ENCODE data around the gene PIGU. TPM values are rescaled to one million over a fixed set of nuclear protein-coding genes. Genes with fewer than 3 reads are reported as not detected.
A peak's percentile ranks its signal among the peaks of the same experiment; 100 is the strongest.

The PIGU gene
- total RNA-seq, 1 donor, result 13.0 TPM

DNA sequence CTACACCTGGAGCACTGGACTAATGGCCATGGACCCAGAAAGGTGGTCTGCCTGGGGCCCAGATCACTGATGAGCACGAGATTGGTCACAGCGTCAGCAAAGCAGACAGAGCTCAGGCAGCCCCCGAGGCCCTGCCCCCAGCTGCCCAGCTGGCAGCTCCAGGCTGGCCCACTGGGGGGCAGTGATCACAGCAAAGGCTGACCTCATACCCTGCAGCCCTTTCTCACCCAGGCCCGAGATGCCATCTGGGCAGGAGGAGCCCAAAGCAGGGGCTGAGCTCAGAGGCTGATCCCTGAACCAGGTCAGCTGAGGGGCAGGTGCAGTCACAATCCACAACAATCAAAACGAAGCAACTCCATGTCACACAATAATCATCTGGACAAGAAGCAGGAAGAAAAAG lies 114.3 kb downstream of the PIGU start:
- no peak overlapping the region for H3K4me3 ChIP-seq (ENCODE audit: low read depth, low read length)
- TF ChIP-seq, protein P1, sequence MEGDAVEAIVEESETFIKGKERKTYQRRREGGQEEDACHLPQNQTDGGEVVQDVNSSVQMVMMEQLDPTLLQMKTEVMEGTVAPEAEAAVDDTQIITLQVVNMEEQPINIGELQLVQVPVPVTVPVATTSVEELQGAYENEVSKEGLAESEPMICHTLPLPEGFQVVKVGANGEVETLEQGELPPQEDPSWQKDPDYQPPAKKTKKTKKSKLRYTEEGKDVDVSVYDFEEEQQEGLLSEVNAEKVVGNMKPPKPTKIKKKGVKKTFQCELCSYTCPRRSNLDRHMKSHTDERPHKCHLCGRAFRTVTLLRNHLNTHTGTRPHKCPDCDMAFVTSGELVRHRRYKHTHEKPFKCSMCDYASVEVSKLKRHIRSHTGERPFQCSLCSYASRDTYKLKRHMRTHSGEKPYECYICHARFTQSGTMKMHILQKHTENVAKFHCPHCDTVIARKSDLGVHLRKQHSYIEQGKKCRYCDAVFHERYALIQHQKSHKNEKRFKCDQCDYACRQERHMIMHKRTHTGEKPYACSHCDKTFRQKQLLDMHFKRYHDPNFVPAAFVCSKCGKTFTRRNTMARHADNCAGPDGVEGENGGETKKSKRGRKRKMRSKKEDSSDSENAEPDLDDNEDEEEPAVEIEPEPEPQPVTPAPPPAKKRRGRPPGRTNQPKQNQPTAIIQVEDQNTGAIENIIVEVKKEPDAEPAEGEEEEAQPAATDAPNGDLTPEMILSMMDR (IDR thresholded peaks at IDR 0.05; ENCODE audit: insufficient read depth, low read depth, low read length), result peak; percentile 55
- DNase-seq (ENCODE audit: low read depth), result no peak

DNA sequence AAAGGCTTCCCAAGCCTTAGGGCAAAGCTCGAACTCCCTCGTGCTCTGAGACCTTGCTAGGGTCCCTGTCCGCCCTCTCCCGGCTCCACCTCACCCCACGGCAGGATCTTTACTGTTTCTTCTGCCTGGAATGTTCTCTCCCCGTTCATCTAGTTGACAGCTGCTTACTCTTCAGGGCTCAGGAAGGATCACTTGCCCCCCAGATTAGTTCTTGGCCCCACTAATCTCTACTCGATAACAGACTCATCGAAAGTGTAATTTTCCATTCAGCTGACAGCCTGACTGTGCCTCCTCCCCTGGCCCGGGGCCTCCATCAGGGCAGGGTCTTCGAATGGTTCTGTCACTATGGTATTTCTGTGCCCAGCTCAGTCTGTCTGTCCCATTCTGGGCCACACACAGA lies 115.2 kb downstream of the PIGU start:
- H3K4me3 ChIP-seq (ENCODE audit: low read depth, low read length), result no peak overlapping the region
- TF ChIP-seq, protein P1 (IDR thresholded peaks at IDR 0.05; ENCODE audit: insufficient read depth, low read depth, low read length), result no peak
- no peak for DNase-seq (ENCODE audit: low read depth)

DNA sequence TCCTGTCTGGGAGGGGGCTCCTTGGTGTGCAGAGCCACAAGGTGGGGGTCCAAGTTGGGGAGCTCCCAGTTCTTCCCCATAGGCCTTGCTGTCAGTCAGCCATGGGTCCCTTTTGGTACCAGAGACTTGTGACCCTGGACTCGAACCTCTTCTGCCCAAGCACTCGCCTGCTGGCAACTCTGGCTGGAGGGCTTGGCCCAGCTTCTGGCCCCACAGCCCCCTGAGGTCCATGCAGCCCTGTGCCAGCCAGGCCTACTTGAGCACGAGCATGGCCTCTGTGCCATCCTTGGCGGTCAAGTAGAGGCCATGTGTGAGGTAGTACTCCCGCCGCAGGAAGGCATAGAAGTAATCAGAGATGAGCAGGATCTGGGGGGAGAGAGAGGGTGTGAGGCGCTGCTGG lies 116.3 kb downstream of the PIGU start:
- no peak for DNase-seq (ENCODE audit: low read depth)
- TF ChIP-seq, protein P1 (IDR thresholded peaks at IDR 0.05; ENCODE audit: insufficient read depth, low read depth, low read length), result no peak
- H3K4me3 ChIP-seq (ENCODE audit: low read depth, low read length), result no peak overlapping the region

DNA sequence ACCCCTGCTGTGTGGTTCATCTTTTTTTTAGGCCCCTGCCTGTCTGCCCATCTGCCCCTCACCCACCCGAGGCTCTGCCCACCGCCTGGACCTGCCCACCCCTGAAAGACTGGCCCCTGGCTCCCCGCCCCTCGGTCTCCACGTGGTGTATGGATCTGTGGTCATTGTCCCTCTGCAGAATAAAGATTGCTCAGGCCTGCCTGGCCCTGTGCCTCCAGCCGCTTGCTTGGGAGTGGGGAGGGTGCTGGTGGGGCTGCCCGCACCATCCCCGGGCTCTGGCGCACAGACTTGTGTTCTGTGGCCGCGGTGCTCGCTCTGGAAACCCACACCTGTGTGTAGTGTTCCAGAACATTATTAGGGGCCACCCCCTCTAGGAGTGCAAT lies 116.8 kb downstream of the PIGU start:
- TF ChIP-seq, protein P1 (IDR thresholded peaks at IDR 0.05; ENCODE audit: insufficient read depth, low read depth, low read length), result no peak
- no peak for DNase-seq (ENCODE audit: low read depth)
- H3K4me3 ChIP-seq (ENCODE audit: low read depth, low read length), result no peak overlapping the region

DNA sequence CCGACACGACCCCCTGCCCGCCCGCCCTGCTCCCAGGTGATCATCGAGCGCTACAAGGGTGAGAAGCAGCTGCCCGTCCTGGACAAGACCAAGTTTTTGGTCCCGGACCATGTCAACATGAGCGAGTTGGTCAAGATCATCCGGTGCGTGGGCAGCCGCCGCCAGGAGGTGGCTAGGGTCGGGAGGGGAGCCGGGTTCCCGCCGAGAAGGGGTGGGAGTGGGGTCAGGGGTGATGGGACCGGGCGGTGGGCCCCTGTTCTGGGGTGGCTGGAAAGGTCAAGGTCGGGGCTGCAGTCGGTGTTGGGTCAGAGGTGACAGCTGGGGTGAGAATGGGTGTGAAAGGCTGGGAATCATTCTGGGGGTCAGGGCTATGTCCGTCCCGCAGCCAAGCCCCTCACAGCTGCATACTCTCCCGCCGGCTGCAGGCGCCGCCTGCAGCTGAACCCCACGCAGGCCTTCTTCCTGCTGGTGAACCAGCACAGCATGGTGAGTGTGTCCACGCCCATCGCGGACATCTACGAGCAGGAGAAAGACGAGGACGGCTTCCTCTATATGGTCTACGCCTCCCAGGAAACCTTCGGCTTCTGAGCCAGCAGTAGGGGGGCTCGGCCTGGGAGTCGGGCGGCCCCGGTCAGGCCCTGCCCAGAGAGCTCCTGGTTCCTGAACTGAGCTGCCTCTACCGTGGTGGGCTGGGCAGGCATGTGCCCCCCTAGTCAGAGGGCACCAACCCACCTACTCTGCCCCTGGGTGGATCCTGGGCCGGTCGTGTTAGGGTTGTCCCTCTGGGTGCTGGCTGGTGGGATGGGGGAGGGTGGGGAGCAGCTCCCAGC lies 117.4 kb downstream of the PIGU start:
- DNase-seq (ENCODE audit: low read depth), result no peak
- TF ChIP-seq, protein P1 (IDR thresholded peaks at IDR 0.05; ENCODE audit: insufficient read depth, low read depth, low read length), result no peak
- peak overlapping the region; percentile 75 for H3K4me3 ChIP-seq (ENCODE audit: low read depth, low read length)

DNA sequence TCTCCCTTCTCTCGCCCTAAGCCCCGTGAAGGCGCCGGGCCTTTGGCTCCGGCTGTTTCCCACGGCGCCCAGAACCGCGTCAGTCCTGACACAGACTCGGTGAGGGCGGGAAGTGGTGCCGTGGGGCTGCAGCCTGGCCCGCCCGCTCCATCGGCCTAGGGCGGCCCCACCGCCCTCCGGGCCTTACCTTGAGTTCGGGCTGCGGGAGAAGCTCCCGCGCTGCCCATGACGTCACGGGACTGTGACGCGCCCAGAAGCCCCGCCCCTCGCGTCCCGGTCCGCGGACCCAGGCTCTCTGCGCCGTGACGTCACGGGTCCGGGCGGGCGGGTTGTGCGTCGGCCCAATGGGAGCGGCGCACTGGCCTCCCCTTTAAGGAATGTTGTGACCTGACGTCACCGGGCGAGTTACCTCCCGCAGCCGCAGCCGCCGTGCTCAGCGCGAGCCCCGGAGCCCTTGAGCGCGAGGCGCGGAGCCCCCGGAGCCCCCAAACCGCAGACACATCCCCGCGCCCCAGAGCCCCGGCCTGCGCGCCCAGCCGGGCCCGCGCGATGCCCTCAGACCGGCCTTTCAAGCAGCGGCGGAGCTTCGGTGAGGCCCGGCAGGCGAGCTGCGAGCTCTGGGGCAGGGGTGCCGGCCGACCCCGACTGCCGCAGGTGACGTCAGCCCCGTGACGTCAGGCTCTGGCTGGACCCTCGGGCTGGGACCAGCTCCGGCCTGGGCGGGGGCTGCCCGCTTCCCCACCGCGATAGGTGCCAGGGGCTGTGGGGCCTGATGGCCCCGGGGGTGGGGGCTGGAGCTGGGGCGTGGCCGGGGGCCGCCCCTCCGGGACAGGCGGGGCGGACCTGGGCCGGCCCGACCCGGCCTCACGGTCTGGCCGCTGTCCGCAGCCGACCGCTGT lies 118.3 kb downstream of the PIGU start, which contains the start of gene MAP1LC3A:
Gene MAP1LC3A, plus strand, starts transcription at position 399 of the 899 bp plus-strand sequence. Its CDS starts 151 bp downstream, at position 550.
- TF ChIP-seq, protein P1 (IDR thresholded peaks at IDR 0.05; ENCODE audit: insufficient read depth, low read depth, low read length), result no peak
- DNase-seq (ENCODE audit: low read depth), result peak; percentile 98
- peak within 1 kb of the TSS; percentile 75 for H3K4me3 ChIP-seq (ENCODE audit: low read depth, low read length)

Measured in fibroblast of villous mesenchyme (primary cell).